K562 (cell line): ENCODE measurements around the gene ZGLP1. TPM values are rescaled to one million over a fixed set of nuclear protein-coding genes. Genes with fewer than 3 reads are reported as not detected.

Source experiments
- ADNP ChIP-seq: fragments of 200-800 bp; sonication (Bioruptor generic); IDR thresholded peaks from 2 replicates; pipeline ENCODE4 v1.6.1; 2016; ENCODE audit warnings: missing genetic modification characterization, missing compliant biosample characterization
- ASH1L ChIP-seq: fragments of 450-650 bp; IDR thresholded peaks from 2 replicates; pipeline ENCODE4 v1.6.1; 2018; ENCODE audit warnings: borderline replicate concordance, mild to moderate bottlenecking, low read depth; ENCODE audit not compliant: partially characterized antibody
- CBFB ChIP-seq: sonication (generic); formaldehyde crosslinking; IDR thresholded peaks from 2 replicates; pipeline ENCODE4 v1.4.0; 2020; ENCODE audit warnings: mild to moderate bottlenecking, missing genetic modification reagents
- CCNT2 ChIP-seq: IDR thresholded peaks from 2 replicates; pipeline ENCODE4 v1.6.1; 2011; ENCODE audit warnings: borderline replicate concordance, low read depth, mild to moderate bottlenecking, moderate library complexity, mixed read lengths, low read length; ENCODE audit not compliant: insufficient read length; ENCODE audit errors: extremely low read depth
- CEBPB ChIP-seq: fragments of 450-650 bp; IDR thresholded peaks from 2 replicates; pipeline ENCODE4 v1.6.1; 2016; ENCODE audit warnings: missing genetic modification characterization, missing compliant biosample characterization
- CHAMP1 ChIP-seq: fragments of 450-650 bp; IDR thresholded peaks from 2 replicates; pipeline ENCODE4 v1.6.1; 2016; ENCODE audit warnings: mild to moderate bottlenecking
- CREM ChIP-seq: IDR thresholded peaks from 2 replicates; pipeline ENCODE4 v1.6.1; 2014; ENCODE audit warnings: antibody characterized with exemption, low read depth
- ERF ChIP-seq: fragments of 450-650 bp; formaldehyde crosslinking; IDR thresholded peaks from 2 replicates; pipeline ENCODE4 v1.4.0; 2020; ENCODE audit warnings: mild to moderate bottlenecking, mixed read lengths
- FOXK1 ChIP-seq: sonication (generic); formaldehyde crosslinking; IDR thresholded peaks from 2 replicates; pipeline ENCODE4 v1.8.0; 2022; ENCODE audit warnings: missing genetic modification reagents, mild to moderate bottlenecking, borderline replicate concordance
- FOXP1 ChIP-seq: sonication (generic); formaldehyde crosslinking; IDR thresholded peaks from 2 replicates; pipeline ENCODE4 v1.8.0; 2022; ENCODE audit warnings: mild to moderate bottlenecking, missing genetic modification reagents
- GATAD2B ChIP-seq: fragments of 450-650 bp; IDR thresholded peaks from 2 replicates; pipeline ENCODE4 v1.6.1; 2017; ENCODE audit warnings: mild to moderate bottlenecking, borderline replicate concordance
- HMG20A ChIP-seq: fragments of 450-650 bp; formaldehyde crosslinking; conservative IDR thresholded peaks from 2 replicates; pipeline ENCODE4 v1.4.0; 2020; ENCODE audit warnings: mild to moderate bottlenecking, mixed read lengths
- KLF1 ChIP-seq: fragments of 450-650 bp; IDR thresholded peaks from 2 replicates; pipeline ENCODE4 v1.6.1; 2016; ENCODE audit warnings: missing genetic modification characterization, missing compliant biosample characterization
- NCOA4 ChIP-seq: fragments of 450-650 bp; IDR thresholded peaks from 2 replicates; pipeline ENCODE4 v1.6.1; 2018; ENCODE audit warnings: mild to moderate bottlenecking; ENCODE audit not compliant: partially characterized antibody
- NR1H2 ChIP-seq: sonication (generic); formaldehyde crosslinking; IDR thresholded peaks from 2 replicates; pipeline ENCODE4 v1.4.0; 2020; ENCODE audit warnings: mild to moderate bottlenecking, missing genetic modification reagents
- PREB ChIP-seq: sonication (generic); formaldehyde crosslinking; IDR thresholded peaks from 2 replicates; pipeline ENCODE4 v1.8.1; 2023; ENCODE audit warnings: mild to moderate bottlenecking, missing genetic modification reagents
- RBFOX2 ChIP-seq: fragments of 200-400 bp; formaldehyde crosslinking; IDR thresholded peaks from 2 replicates; pipeline ENCODE4 v1.6.1; 2017; ENCODE audit warnings: low read depth, mild to moderate bottlenecking, low read length, moderate library complexity
- SNRNP70 ChIP-seq: fragments of 200-400 bp; formaldehyde crosslinking; optimal IDR thresholded peaks from 2 replicates; pipeline ENCODE3; 2017; ENCODE audit warnings: low read depth, low read length
- TAF1 ChIP-seq: IDR thresholded peaks from 2 replicates; pipeline ENCODE4 v1.6.1; 2011; ENCODE audit warnings: mild to moderate bottlenecking, low read length, moderate library complexity; ENCODE audit not compliant: insufficient read depth, control insufficient read depth, severe bottlenecking; ENCODE audit errors: extremely low read depth
- TAF15 ChIP-seq: fragments of 200-400 bp; formaldehyde crosslinking; IDR thresholded peaks from 2 replicates; pipeline ENCODE4 v1.6.1; 2017; ENCODE audit warnings: mild to moderate bottlenecking, low read depth, low read length, moderate library complexity
- TFAM ChIP-seq: fragments of 250-450 bp; sonication (Bioruptor Pico); conservative IDR thresholded peaks from 2 replicates; pipeline ENCODE4 v1.5.0; 2021; ENCODE audit warnings: mild to moderate bottlenecking, moderate library complexity
- TGIF2 ChIP-seq: sonication (generic); formaldehyde crosslinking; IDR thresholded peaks from 2 replicates; pipeline ENCODE4 v1.8.1; 2022; ENCODE audit warnings: mild to moderate bottlenecking, missing genetic modification reagents, moderate library complexity
- TRIM24 ChIP-seq, 2 experiments: fragments of 450-650 bp; IDR thresholded peaks; 2 replicates each; pipeline ENCODE4 v1.6.1; 2016
- ZNF12 ChIP-seq: sonication (generic); formaldehyde crosslinking; IDR thresholded peaks from 2 replicates; pipeline ENCODE4 v1.4.0; 2020; ENCODE audit warnings: mild to moderate bottlenecking, missing genetic modification reagents
- ZNF121 ChIP-seq: sonication (generic); formaldehyde crosslinking; conservative IDR thresholded peaks from 2 replicates; pipeline ENCODE4 v1.8.0; 2022; ENCODE audit warnings: missing genetic modification reagents
- ZNF551 ChIP-seq: fragments of 250-450 bp; sonication (Bioruptor Pico); IDR thresholded peaks from 2 replicates; pipeline ENCODE4 v1.5.0; 2021; ENCODE audit warnings: mild to moderate bottlenecking, moderate library complexity
- ZNF766 ChIP-seq: fragments of 200-800 bp; sonication (Bioruptor generic); conservative IDR thresholded peaks from 2 replicates; pipeline ENCODE4 v1.6.1; 2016; ENCODE audit warnings: missing genetic modification characterization, missing compliant biosample characterization
- polyA plus RNA-seq, 8 experiments: library from polyadenylated mRNA; depleted of rRNA in 4 of 8; stranded (reverse) in 5 of 8; unstranded in 3 of 8; fragments of >200 nt; fragmentation: Nextera tagmentation in 2 of 8; fragmentation: Illumina TruSeq in 1 of 8; extraction: Ambion mirVana in 2 of 8; extraction: Trizol in 1 of 8; gene quantifications; 2 replicates each; pipeline versions ENCODE4 v1.2.1 to v1.2.3, GENCODE V29; 2011 to 2014; ENCODE audit warnings: inconsistent platforms in 1 of 8, missing spikeins in 1 of 8
- total RNA-seq, 7 experiments: library from RNA; depleted of rRNA in 6 of 7; stranded (reverse); fragments of >200 nt in 6 of 7; fragmentation: Illumina TruSeq in 2 of 7; extraction: Trizol in 2 of 7; gene quantifications; 2 replicates each; pipeline versions ENCODE4 v1.2.1 to v1.2.3, GENCODE V29; 2011 to 2021; ENCODE audit warnings: low replicate concordance in 1 of 7
- TF ChIP-seq, protein P1 (sequence below): sonication (generic); formaldehyde crosslinking; IDR thresholded peaks from 2 replicates; pipeline ENCODE4 v1.8.0; 2022; ENCODE audit warnings: mild to moderate bottlenecking, missing genetic modification reagents

ZGLP1 gene
- total and polyA plus RNA-seq, 9 of the 15 experiments (the other 6 are each of a cell fraction or from before 2014, with no cell fraction given) = 0.24 to 4.5 (median 2.2) TPM

GRCh38 chr19:10270180-10270615 lies 39.4 kb downstream of the ZGLP1 start (continued):
- TF ChIP-seq, protein P1, sequence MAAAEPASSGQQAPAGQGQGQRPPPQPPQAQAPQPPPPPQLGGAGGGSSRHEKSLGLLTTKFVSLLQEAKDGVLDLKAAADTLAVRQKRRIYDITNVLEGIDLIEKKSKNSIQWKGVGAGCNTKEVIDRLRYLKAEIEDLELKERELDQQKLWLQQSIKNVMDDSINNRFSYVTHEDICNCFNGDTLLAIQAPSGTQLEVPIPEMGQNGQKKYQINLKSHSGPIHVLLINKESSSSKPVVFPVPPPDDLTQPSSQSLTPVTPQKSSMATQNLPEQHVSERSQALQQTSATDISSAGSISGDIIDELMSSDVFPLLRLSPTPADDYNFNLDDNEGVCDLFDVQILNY (CRISPR knock-in tag) = no peak
- TF ChIP-seq NCOA4 (no peak), RBFOX2 (peak; percentile 43), CHAMP1 (no peak), FOXP1 (CRISPR knock-in tag) (no peak), ZNF12 (CRISPR knock-in tag) (0 out of 2 replicates have a peak, but pooled peaks have one; percentile 63), ZNF766 (no peak), ADNP (tag) (no peak), CEBPB (no peak), ZNF551 (no peak), TGIF2 (CRISPR knock-in tag) (no peak), CREM (peak; percentile 66), ASH1L (no peak), HMG20A (CRISPR knock-in tag) (no peak), FOXK1 (peak; percentile 67; the same call in 1 of the 2 replicates), CCNT2 (peak; percentile 18), TAF1 (peak; percentile 9), TFAM (CRISPR knock-in tag) (no peak), TAF15 (no peak), GATAD2B (no peak), ZNF121 (CRISPR knock-in tag) (no peak), CBFB (CRISPR knock-in tag) (peak; percentile 31; the same call in 1 of the 2 replicates), ERF (peak; percentile 2; the same call in 1 of the 2 replicates), NR1H2 (peak; percentile 77; the same call in 1 of the 2 replicates), PREB (no peak), SNRNP70 (no peak), TRIM24 (IDR thresholded peaks at IDR 0.05) (no peak), KLF1 (tag) (no peak)
